Measurements from ENCODE around the gene SELENON. TPM values are rescaled to one million over a fixed set of nuclear protein-coding genes. Genes with fewer than 3 reads are reported as not detected.

SELENON gene
- total RNA-seq, 1 donor from 2014 or later, result 126 TPM

- H3K27ac Mint-ChIP-seq (ENCODE audit: unreplicated experiment), result no peak overlapping the region
- DNase-seq (ENCODE audit: extremely low spot score, unreplicated experiment), result no peak
These were observed 4.4 kb downstream of the SELENON start for GRCh38 chr1:25804244-25804963.

GRCh38 chr1:25804964-25805862, 5.2 kb downstream of the SELENON start:
- DNase-seq (ENCODE audit: extremely low spot score, unreplicated experiment), result no peak
- H3K4me3 Mint-ChIP-seq (ENCODE audit: unreplicated experiment), result no peak overlapping the region
- TF ChIP-seq CTCF (IDR thresholded peaks at IDR 0.05), result no peak
- H3K4me1 Mint-ChIP-seq (ENCODE audit: unreplicated experiment), result peaks cover 52% of the 10 kb centered on the region
- H3K9me3 Mint-ChIP-seq (ENCODE audit: unreplicated experiment), result no peaks in the 10 kb centered on the region
- H3K36me3 Mint-ChIP-seq (ENCODE audit: unreplicated experiment), result peaks cover 15% of the 10 kb centered on the region
- H3K27ac Mint-ChIP-seq (ENCODE audit: unreplicated experiment), result peak overlapping the region; percentile 32
- no peaks in the 10 kb centered on the region for H3K27me3 Mint-ChIP-seq (ENCODE audit: unreplicated experiment)

More at GRCh38 chr1:25804244-25804963, 4.4 kb downstream of the SELENON start:
- no peaks in the 10 kb centered on the region for H3K9me3 Mint-ChIP-seq (ENCODE audit: unreplicated experiment)
- H3K27me3 Mint-ChIP-seq (ENCODE audit: unreplicated experiment), result no peaks in the 10 kb centered on the region
- peaks cover 11% of the 10 kb centered on the region for H3K36me3 Mint-ChIP-seq (ENCODE audit: unreplicated experiment)
- H3K4me3 Mint-ChIP-seq (ENCODE audit: unreplicated experiment), result no peak overlapping the region
- TF ChIP-seq CTCF (IDR thresholded peaks at IDR 0.05), result no peak
- peaks cover 56% of the 10 kb centered on the region for H3K4me1 Mint-ChIP-seq (ENCODE audit: unreplicated experiment)

GRCh38 chr1:25805863-25806225, 5.9 kb downstream of the SELENON start:
- Mint-ChIP-seq H3K36me3 (ENCODE audit: unreplicated experiment) (peaks cover 15% of the 10 kb centered on the region), H3K27ac (ENCODE audit: unreplicated experiment) (peak overlapping the region; percentile 32), H3K4me3 (ENCODE audit: unreplicated experiment) (no peak overlapping the region), H3K4me1 (ENCODE audit: unreplicated experiment) (peaks cover 51% of the 10 kb centered on the region), H3K27me3 (ENCODE audit: unreplicated experiment) (no peaks in the 10 kb centered on the region), H3K9me3 (ENCODE audit: unreplicated experiment) (no peaks in the 10 kb centered on the region)
- TF ChIP-seq CTCF (IDR thresholded peaks at IDR 0.05), result no peak
- no peak for DNase-seq (ENCODE audit: extremely low spot score, unreplicated experiment)

GRCh38 chr1:25806418-25806817, 6.4 kb downstream of the SELENON start:
- no peak for DNase-seq (ENCODE audit: extremely low spot score, unreplicated experiment)
- TF ChIP-seq CTCF (IDR thresholded peaks at IDR 0.05), result no peak
- H3K4me1 Mint-ChIP-seq (ENCODE audit: unreplicated experiment), result peaks cover 50% of the 10 kb centered on the region
- H3K27me3 Mint-ChIP-seq (ENCODE audit: unreplicated experiment), result no peaks in the 10 kb centered on the region
- H3K9me3 Mint-ChIP-seq (ENCODE audit: unreplicated experiment), result no peaks in the 10 kb centered on the region
- peak overlapping the region; percentile 32 for H3K27ac Mint-ChIP-seq (ENCODE audit: unreplicated experiment)
- H3K4me3 Mint-ChIP-seq (ENCODE audit: unreplicated experiment), result no peak overlapping the region
- H3K36me3 Mint-ChIP-seq (ENCODE audit: unreplicated experiment), result peaks cover 18% of the 10 kb centered on the region

Measured in osteocyte (in vitro differentiated cells).